SIG-M5 (cell line): ENCODE data around the gene TLK1.

Source experiments
- DNase-seq: peaks from one replicate; lab custom pipeline; 2025; lab: John Stamatoyannopoulos, UW

TLK1 gene

GRCh38 chr2:170997893-170998597 lies 162.6 kb downstream of the TLK1 start:
- DNase-seq: no peak

DNA sequence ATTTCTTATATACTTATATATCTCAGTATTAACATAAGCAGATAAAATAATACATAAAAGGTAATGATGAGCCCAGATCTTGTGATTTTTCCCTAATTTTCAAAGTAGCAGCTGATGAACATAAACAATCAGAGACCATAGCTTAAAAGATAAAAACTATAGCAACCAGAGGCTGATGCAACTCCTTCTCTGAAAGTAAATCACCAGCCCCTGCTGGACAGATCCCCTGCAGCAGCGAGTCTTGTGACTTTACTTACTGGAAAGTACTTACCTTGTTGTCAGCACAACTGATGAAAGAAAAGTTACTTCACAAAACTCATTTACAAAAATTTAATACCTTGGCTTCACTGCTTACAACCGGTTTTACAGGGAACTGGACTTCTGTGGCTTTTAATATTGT lies 164.4 kb downstream of the TLK1 start:
- DNase-seq: no peak

DNA sequence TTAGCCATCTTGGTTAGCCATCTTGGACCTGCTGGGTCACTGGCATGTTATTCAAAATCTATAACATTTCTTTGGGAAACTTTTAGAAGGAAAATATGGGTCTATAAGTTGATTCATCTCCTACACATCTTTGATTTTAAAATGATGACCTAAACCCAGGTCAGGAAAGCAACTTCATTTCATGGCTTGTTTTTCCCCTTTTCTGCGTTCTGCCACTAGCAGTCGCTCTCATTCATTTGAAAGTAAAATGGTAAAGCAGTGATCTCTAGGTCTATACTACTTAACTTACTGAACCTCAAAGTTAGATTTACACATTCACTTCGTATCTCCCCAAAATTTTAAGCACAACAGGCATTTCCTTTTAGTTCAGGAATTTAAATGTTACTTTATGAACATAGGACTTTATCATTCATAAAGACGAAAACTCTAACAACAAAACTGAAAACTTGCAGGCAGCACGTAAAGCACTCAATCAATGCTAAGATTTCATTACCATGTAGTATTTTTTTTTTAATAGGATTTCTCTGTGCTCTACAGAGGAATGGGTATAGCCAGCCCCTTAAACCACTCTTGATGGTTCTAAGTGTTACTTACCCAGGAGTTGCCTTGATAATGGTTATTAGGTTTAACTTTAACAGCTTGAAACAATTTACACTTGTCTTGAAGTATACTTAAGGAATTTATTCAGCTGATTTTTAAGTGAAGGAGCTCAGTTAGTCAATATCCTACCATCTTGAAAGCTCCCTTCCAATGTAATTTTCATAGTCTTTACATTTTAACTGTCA lies 169.1 kb downstream of the TLK1 start:
- no peak for DNase-seq

DNA sequence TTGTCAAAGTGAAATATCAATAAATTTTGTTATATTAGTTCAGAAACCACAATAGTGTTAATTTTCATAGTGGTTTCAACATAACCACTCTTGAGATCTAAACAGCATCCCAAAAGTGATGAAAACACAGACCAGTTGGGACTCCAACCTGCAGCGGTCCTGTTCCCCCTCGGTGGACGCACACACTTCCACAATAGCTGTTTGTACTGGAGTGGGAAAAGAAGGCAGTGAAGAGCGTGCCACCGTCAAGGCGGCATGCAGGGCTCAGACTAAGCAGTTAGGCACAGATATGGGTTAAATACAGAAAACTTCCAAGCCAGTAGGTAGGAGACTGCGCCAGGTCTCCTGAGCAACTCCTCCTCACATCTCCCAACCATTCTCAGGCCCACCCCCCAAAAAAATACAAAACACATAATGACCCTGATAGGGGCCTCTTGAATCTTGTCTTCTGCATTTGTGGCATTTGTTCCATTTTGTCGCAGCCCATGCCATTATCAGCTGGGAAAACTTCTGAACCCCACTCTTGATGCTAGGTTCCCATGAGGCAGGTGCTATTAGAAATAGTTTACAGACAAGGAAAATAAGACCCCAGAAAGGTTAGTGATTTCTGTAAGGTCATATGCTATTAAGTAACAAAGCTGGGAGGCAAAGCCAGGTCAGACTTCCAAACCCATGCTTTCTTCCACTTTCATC lies 174.0 kb downstream of the TLK1 start:
- no peak for DNase-seq

GRCh38 chr2:170985407-170985806 lies 175.3 kb downstream of the TLK1 start:
- no peak for DNase-seq

DNA sequence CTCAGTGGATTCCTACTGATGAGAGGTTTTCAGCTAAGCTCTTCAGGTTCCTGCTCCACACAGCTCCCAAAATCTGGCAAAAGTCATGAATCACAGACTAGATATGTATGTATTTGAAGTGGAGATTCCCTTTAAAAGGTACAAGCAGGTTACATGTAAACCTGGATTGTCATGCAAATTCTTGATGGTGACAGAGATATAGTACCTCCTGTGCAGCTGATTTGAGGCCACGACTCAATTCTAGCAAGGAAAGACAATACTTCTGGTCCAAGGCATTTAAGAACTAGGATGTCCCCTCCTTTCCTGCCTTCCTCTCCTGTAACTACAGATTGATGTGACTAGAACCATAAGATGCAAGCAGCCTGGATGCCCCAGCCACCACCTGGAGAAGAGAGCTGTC lies 176.6 kb downstream of the TLK1 start:
- no peak for DNase-seq

DNA sequence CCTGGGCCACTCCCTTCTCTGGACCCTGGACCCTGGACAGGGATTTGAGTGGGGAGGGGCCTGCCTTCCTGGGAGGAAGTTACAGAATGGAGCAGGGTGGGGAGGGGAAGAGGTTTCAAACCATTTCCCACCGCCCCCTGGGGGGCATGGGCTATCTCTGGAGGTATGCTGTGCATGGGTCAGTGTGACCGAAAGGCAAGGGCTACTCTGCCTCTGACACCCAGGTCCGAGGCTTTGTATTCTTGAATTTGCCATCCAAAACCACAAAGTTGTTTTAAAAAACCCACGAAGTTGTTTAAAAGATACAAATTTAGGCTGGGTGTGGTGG lies 184.8 kb downstream of the TLK1 start:
- DNase-seq: no peak

GRCh38 chr2:170975127-170975942 lies 185.4 kb downstream of the TLK1 start:
- no peak for DNase-seq

GRCh38 chr2:170974304-170974993 lies 186.2 kb downstream of the TLK1 start:
- no peak for DNase-seq

DNA sequence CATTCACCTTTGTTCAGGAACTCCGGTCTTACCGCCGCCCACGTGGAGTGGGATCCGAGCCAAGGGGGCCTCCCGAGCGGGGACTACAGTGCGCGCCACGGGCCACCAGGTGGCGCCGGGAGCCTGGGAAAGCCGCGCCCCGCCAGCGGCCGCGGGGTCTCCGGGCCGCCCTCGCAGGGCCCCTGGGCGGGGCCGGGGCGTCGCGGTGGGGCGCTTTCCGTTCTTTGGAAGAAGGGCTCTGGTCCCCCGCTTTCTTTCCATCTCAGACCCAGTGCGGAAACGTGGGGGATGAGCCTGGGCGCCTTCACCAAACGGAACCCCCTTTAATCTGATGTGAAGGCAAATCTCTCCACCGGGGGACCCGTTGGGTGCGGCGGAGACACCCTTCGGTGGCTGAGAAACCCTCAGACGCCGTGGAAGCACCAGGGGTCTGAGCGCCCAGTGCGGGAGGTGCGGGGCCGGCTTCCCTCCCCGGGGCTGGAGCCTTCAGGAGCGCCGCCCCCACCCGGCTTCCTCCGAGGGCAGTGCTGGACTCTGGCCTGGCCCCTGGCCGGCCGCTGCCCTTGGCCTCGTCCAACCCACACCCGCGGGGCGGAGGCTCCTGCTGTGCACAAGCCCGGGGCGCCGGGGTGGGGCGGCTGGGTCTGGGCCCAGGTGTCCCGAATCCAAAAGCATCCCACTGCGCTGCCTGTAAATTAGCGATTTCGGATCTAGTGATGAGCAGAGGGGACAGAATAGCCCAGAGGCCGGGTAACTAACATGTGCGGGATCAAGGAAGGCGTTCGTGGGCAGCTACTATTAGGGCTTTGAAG lies 187.0 kb downstream of the TLK1 start:
- DNase-seq: no peak

DNA sequence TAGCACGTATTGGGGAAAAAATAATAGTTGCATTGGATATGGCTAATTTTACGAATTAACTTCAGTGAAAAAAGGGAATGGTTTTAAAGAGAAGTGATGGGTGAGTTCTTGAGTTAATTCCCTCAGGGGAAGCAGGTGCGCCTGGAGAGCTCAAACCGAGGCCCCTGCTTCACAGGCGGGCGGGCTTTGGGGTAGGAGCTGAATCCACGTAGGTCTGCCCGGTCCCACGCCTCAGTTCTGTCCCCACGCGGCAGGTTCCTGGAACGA lies 187.5 kb downstream of the TLK1 start:
- no peak for DNase-seq

- no peak for DNase-seq
Observed at GRCh38 chr2:170972296-170973224, 188.1 kb downstream of the TLK1 start.

DNA sequence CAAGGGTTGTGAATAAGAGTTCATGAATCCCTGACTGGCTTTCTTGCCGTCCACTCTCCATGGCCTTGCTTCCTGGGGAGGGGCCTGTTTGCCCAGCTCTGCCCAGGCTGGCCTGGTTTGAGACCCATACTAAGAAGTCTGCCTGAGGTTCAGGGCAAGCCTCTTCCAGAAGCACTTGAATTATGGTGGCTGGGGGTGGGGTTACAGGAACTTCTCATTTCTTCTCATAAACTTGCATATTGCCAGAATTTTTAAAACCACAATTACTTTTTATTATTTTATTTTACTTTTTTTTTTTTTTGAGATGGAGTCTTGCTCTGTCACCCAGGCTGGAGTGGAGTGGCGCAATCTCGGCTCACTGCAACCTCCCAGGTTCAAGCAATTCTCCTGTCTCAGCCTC lies 189.6 kb downstream of the TLK1 start:
- no peak for DNase-seq

DNA sequence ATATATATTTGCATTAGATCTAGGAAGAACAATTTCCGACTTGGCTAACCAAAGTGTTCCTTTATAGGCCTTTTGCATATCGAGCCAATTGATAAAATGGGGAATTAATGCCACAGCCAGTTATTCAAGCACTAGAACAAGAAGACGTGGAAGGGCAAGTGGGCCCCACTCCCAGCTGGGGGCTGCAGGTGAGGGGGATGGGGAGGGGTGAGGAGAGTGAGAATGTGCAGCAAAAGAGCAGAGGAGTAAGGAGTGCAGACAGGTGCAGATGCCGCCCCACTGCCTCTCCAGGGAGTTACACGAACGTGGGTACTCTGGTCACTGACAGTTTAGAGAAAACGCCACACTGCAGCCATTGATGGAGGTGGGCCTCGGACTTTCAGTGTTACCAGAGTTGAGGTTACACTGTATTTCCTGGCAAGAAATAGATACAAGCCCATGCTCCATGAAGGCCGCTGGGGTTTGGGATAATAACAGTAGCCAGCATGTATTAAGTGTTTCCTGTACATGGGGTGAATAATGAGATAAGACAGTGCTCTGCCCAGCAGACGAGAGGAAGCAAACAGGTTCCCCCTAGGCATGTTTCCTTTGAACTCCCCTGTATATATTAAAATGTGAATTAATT lies 190.7 kb downstream of the TLK1 start:
- no peak for DNase-seq

DNA sequence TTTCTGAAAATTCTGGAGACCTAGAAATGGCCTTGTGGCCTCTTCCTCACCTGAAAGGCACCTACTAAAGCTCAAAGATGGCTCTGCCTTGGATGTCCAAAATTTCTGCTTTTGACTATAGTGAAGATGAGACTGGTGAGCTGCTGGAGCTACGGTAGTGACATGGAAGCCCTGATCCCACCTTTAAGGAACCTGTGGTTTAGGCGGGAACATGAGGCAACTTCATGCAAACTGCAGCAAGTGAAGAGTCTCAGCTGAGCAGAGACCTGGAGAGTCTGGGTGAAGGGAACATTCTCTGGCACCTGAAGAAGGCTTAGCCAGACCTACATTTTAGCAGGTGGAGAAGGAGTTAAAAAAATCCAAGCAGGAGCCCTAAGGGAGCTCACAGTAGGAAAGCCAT lies 191.7 kb downstream of the TLK1 start:
- DNase-seq: no peak

- no peak for DNase-seq
Observed at GRCh38 chr2:170968205-170969003, 192.3 kb downstream of the TLK1 start.

DNA sequence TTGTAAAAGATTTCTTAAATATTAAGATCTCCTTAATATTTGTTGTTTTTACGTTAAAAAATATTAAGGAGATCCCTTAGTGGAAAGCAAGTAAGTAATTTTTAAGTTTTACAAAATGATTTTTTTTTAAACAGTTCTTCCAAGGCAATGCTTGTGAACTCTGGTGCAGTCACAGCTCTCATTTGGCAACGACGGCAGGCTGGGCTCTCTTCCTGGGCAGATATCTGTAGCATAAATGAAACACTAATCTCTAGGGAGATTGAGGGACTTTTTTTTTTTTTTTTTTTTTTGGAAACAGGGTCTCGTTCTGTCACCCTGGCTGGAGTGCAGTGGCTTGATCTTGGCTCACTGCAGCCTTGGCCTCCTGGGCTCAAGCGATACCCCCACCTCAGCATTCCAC lies 193.1 kb downstream of the TLK1 start:
- DNase-seq: no peak

GRCh38 chr2:170966648-170967396 lies 193.9 kb downstream of the TLK1 start:
- DNase-seq: no peak
